OCI-LY1 (cell line): ENCODE data around the gene MBNL2.

Experiments used
- CTCF ChIP-seq: fragments of 200-600 bp; sonication (generic), shearing (Covaris generic); IDR thresholded peaks from 2 replicates; pipeline ENCODE4 v1.5.1; 2017; ENCODE audit warnings: mild to moderate bottlenecking, antibody characterized with exemption, low read length, moderate library complexity, mixed read lengths
- EZH2 ChIP-seq: fragments of 200-600 bp; sonication (generic), shearing (Covaris generic); IDR thresholded peaks from 2 replicates; pipeline ENCODE4 v1.8.0; 2017; ENCODE audit warnings: borderline replicate concordance, mixed run types, mild to moderate bottlenecking, antibody characterized with exemption, low read length, moderate library complexity, mixed read lengths

GRCh38 chr13:97223711-97224541, 1.8 kb downstream of the MBNL2 start:
- TF ChIP-seq CTCF (peak; percentile 21; the same call in 1 of the 2 replicates), EZH2 (no peak)
